Colonic mucosa (tissue), 4 donors: ENCODE data around the gene LAS1L. TPM values are rescaled to one million over a fixed set of nuclear protein-coding genes. Genes with fewer than 3 reads are reported as not detected.
"Not testable (repeated sequence)": the region's sequence is repeated elsewhere in the genome, so short reads cannot be mapped to it uniquely, and the experiment has no call there.

ENCODE experiments used
- DNase-seq: peaks from one replicate; pipeline ENCODE4 v3.0.0-alpha.2; 2020
- H3K27ac ChIP-seq: fragments of 200-600 bp; one replicate; pipeline ENCODE4 v1.8.0; 2021
- H3K27me3 ChIP-seq: fragments of 200-600 bp; one replicate; pipeline ENCODE4 v1.8.0; 2021
- H3K36me3 ChIP-seq: fragments of 200-600 bp; one replicate; pipeline ENCODE4 v1.8.0; 2021
- H3K4me1 ChIP-seq: fragments of 200-600 bp; one replicate; pipeline ENCODE4 v1.8.0; 2021; ENCODE audit warnings: mild to moderate bottlenecking
- H3K4me3 ChIP-seq: fragments of 200-600 bp; one replicate; pipeline ENCODE4 v1.8.0; 2021
- H3K9ac ChIP-seq, 2 donors: one replicate each; pipeline ENCODE4 v1.7.0; 2013; ENCODE audit warnings: control low read depth in 2 of 2, low read depth in 2 of 2, low read length in 2 of 2
- H3K9me3 ChIP-seq: fragments of 200-600 bp; one replicate; pipeline ENCODE4 v1.8.0; 2021
- CTCF ChIP-seq: fragments of 200-600 bp; IDR thresholded peaks from one replicate; pipeline ENCODE4 v1.8.0; 2022; ENCODE audit warnings: antibody characterized with exemption, mild to moderate bottlenecking
- intact Hi-C: fragments of 100-400 bp; cut with DNase I; formaldehyde crosslinking; loops from one replicate; pipeline ENCODE4 v1.14.1; 2022
- total RNA-seq, 2 donors: library from RNA; stranded (reverse); fragmentation: NEBNext Ultra II Directional in 1 of 2; extraction: Animal tissue kit (Norgen Biotek cat#: 25700) in 1 of 2; gene quantifications; one replicate each; pipeline ENCODE4 v1.2.1, GENCODE V29; 2021
- donor health status: healthy.
- donor health status: DM: no; HTN: no; CAD: no.
- donor health status: DM: no; HTN: no; CAD: no.

LAS1L gene
- total RNA-seq, 2 donors from 2014 or later = 13.8 to 35.4 TPM

- Histone ChIP-seq H3K36me3 (no peaks in the 10 kb centered on the region), H3K4me1 (no peaks in the 10 kb centered on the region), H3K4me3 (no peak overlapping the region), H3K9me3 (no peaks in the 10 kb centered on the region), H3K27ac (no peak overlapping the region), H3K27me3 (no peaks in the 10 kb centered on the region), H3K9ac (no peak overlapping the region)
- no peak for DNase-seq
- intact Hi-C loops = no loop called here
- TF ChIP-seq CTCF = no peak
These were observed 43.0 kb downstream of the LAS1L start for GRCh38 chrX:65491620-65492019.

GRCh38 chrX:65488495-65488894 lies 46.1 kb downstream of the LAS1L start:
- Histone ChIP-seq H3K9ac (no peak overlapping the region), H3K4me3 (no peak overlapping the region), H3K27me3 (no peaks in the 10 kb centered on the region), H3K36me3 (no peaks in the 10 kb centered on the region), H3K27ac (no peak overlapping the region), H3K4me1 (no peaks in the 10 kb centered on the region), H3K9me3 (no peaks in the 10 kb centered on the region)
- TF ChIP-seq CTCF = no peak
- DNase-seq = no peak
- intact Hi-C loops = no loop called here

- H3K4me1 ChIP-seq = no peaks in the 10 kb centered on the region
- no peak overlapping the region for H3K27ac ChIP-seq
- no peak overlapping the region for H3K4me3 ChIP-seq
- no peak for TF ChIP-seq CTCF
- DNase-seq = no peak
- H3K9me3 ChIP-seq = no peaks in the 10 kb centered on the region
- no peaks in the 10 kb centered on the region for H3K27me3 ChIP-seq
- H3K36me3 ChIP-seq = no peaks in the 10 kb centered on the region
- intact Hi-C loops = no loop called here
- H3K9ac ChIP-seq = no peak overlapping the region
These were observed 53.6 kb downstream of the LAS1L start for GRCh38 chrX:65480960-65481359.

GRCh38 chrX:65479102-65479501 lies 55.5 kb downstream of the LAS1L start:
- H3K36me3 ChIP-seq, H3K4me1 ChIP-seq, H3K9me3 ChIP-seq, H3K4me3 ChIP-seq, H3K27ac ChIP-seq, intact Hi-C loops, DNase-seq, H3K27me3 ChIP-seq, H3K9ac ChIP-seq: not testable (repeated sequence)

- Histone ChIP-seq H3K4me3 (no peak overlapping the region), H3K36me3 (no peaks in the 10 kb centered on the region), H3K4me1 (no peaks in the 10 kb centered on the region), H3K9me3 (no peaks in the 10 kb centered on the region), H3K27me3 (no peaks in the 10 kb centered on the region), H3K27ac (no peak overlapping the region), H3K9ac (no peak overlapping the region)
- intact Hi-C loops = no loop called here
- TF ChIP-seq CTCF = no peak
- DNase-seq = no peak
These were observed 58.0 kb downstream of the LAS1L start for GRCh38 chrX:65476564-65476963.

- Histone ChIP-seq H3K27ac (no peak overlapping the region), H3K4me3 (no peak overlapping the region), H3K4me1 (no peaks in the 10 kb centered on the region), H3K27me3 (no peaks in the 10 kb centered on the region), H3K9me3 (no peaks in the 10 kb centered on the region), H3K9ac (no peak overlapping the region), H3K36me3 (no peaks in the 10 kb centered on the region)
- intact Hi-C loops = no loop called here
- no peak for TF ChIP-seq CTCF
- DNase-seq = no peak
These were observed 71.0 kb downstream of the LAS1L start for GRCh38 chrX:65463550-65463949.

Other genes with a start within 250 kb of the LAS1L start
- 10 to 100 TPM; 27.5 to 62.7 TPM for gene MSN, start 132.9 kb upstream of the LAS1L start, total RNA-seq